IMR-90 (cell line): ENCODE results near the gene SETD6. TPM values are rescaled to one million over a fixed set of nuclear protein-coding genes. Genes with fewer than 3 reads are reported as not detected.
"Not testable (repeated sequence)": the region's sequence is repeated elsewhere in the genome, so short reads cannot be mapped to it uniquely, and the experiment has no call there.

Experiments used
- ATAC-seq: fragments of 200-7000 bp; cut with Tn5 transposase; 2 replicates; pipeline ENCODE4 v1.9.1; 2020; ENCODE audit warnings: low read depth, mild to moderate bottlenecking, moderate library complexity
- BruUV-seq: library from RNA; stranded (reverse); fragments of 400-500 nt; replicated peaks from 2 replicates; lab custom pipeline; 2021; lab: Mats Ljungman, UMichigan
- CTCF ChIA-PET: fragments of 300-600 bp; formaldehyde crosslinking; extraction: SDS; loops from one replicate; lab custom pipeline; 2021; ENCODE audit warnings: antibody characterized with exemption; lab: Yijun Ruan, JAX
- POLR2A ChIA-PET: fragments of 300-600 bp; sonication (Branson Sonifier 250); formaldehyde crosslinking; loops from one replicate; lab custom pipeline; 2022; ENCODE audit warnings: antibody characterized with exemption; ENCODE audit not compliant: unreplicated experiment; lab: Charles Lee
- DNase-seq: peaks from one replicate; pipeline ENCODE4 v3.0.0; 2013
- H2AFZ ChIP-seq: replicated peaks from 2 replicates; pipeline ENCODE3; 2013; ENCODE audit warnings: low read length, mild to moderate bottlenecking; ENCODE audit not compliant: poor library complexity
- H2AK5ac ChIP-seq: 2 replicates; pipeline ENCODE4 v1.6.1; 2013; ENCODE audit warnings: low read depth, low read length, inconsistent platforms
- H2AK9ac ChIP-seq: replicated peaks from 2 replicates; pipeline ENCODE3; 2013; ENCODE audit warnings: mild to moderate bottlenecking, low read depth, low read length, moderate library complexity; ENCODE audit not compliant: poor library complexity
- H2BK120ac ChIP-seq: 2 replicates; pipeline ENCODE4 v1.6.1; 2013; ENCODE audit warnings: low read depth, low read length, inconsistent platforms
- H2BK15ac ChIP-seq: 3 replicates; pipeline ENCODE4 v1.6.1; 2013; ENCODE audit warnings: low read depth, low read length, inconsistent platforms
- H2BK20ac ChIP-seq: 2 replicates; pipeline ENCODE4 v1.6.1; 2013; ENCODE audit warnings: low read depth, mild to moderate bottlenecking, inconsistent platforms, low read length, moderate library complexity
- H2BK5ac ChIP-seq: 2 replicates; pipeline ENCODE4 v1.6.1; 2013; ENCODE audit warnings: mild to moderate bottlenecking, low read depth, low read length, inconsistent platforms; ENCODE audit not compliant: poor library complexity, severe bottlenecking
- H3K14ac ChIP-seq: replicated peaks from 2 replicates; pipeline ENCODE4 v1.6.1; 2013; ENCODE audit warnings: low read depth, low read length, inconsistent platforms
- H3K18ac ChIP-seq: 2 replicates; pipeline ENCODE4 v1.6.1; 2013; ENCODE audit warnings: low read depth, low read length, control low read depth
- H3K23ac ChIP-seq: 2 replicates; pipeline ENCODE4 v1.6.1; 2013; ENCODE audit warnings: low read depth, low read length, inconsistent platforms
- H3K27ac ChIP-seq: 2 replicates; pipeline ENCODE4 v1.5.1; 2013; ENCODE audit warnings: mild to moderate bottlenecking, control low read depth, low read length; ENCODE audit not compliant: insufficient read depth
- H3K27me3 ChIP-seq: 2 replicates; pipeline ENCODE4 v1.6.1; 2013; ENCODE audit warnings: low read length; ENCODE audit not compliant: control insufficient read depth, insufficient read depth
- H3K36me3 ChIP-seq: 2 replicates; pipeline ENCODE4 v1.6.1; 2013; ENCODE audit warnings: low read length, mixed read lengths; ENCODE audit not compliant: control insufficient read depth, insufficient read depth
- H3K4ac ChIP-seq: 2 replicates; pipeline ENCODE4 v1.6.1; 2013; ENCODE audit warnings: low read depth, low read length, inconsistent platforms
- H3K4me1 ChIP-seq: 2 replicates; pipeline ENCODE4 v1.6.1; 2013; ENCODE audit warnings: low read length, mixed read lengths; ENCODE audit not compliant: control insufficient read depth, insufficient read depth
- H3K4me2 ChIP-seq: 2 replicates; pipeline ENCODE4 v1.6.1; 2013; ENCODE audit warnings: low read depth, mild to moderate bottlenecking, control low read depth, low read length, moderate library complexity
- H3K4me3 ChIP-seq: 2 replicates; pipeline ENCODE4 v1.5.1; 2013; ENCODE audit warnings: low read depth, mild to moderate bottlenecking, control low read depth, low read length, moderate library complexity; ENCODE audit not compliant: insufficient read depth
- H3K56ac ChIP-seq: 2 replicates; pipeline ENCODE4 v1.6.1; 2013; ENCODE audit warnings: low read length, inconsistent platforms; ENCODE audit not compliant: insufficient read depth; ENCODE audit errors: extremely low read depth
- H3K79me1 ChIP-seq, 2 experiments: 2 replicates each; pipeline ENCODE4 v1.6.1; 2013; ENCODE audit warnings: low read length in 2 of 2, inconsistent platforms in 1 of 2, low read depth in 1 of 2
- H3K9ac ChIP-seq: 2 replicates; pipeline ENCODE4 v1.6.1; 2013; ENCODE audit warnings: low read depth, low read length, control low read depth
- H3K9me1 ChIP-seq: 2 replicates; pipeline ENCODE4 v1.6.1; 2013; ENCODE audit warnings: low read length, inconsistent platforms; ENCODE audit not compliant: insufficient read depth
- H3K9me3 ChIP-seq: 2 replicates; pipeline ENCODE4 v1.6.1; 2013; ENCODE audit warnings: low read length; ENCODE audit not compliant: control insufficient read depth, insufficient read depth
- H4K20me1 ChIP-seq: 2 replicates; pipeline ENCODE4 v1.6.1; 2013; ENCODE audit warnings: low read length, inconsistent platforms; ENCODE audit not compliant: insufficient read depth
- H4K5ac ChIP-seq: 2 replicates; pipeline ENCODE4 v1.6.1; 2013; ENCODE audit warnings: mild to moderate bottlenecking, low read depth, low read length, control low read depth
- H4K8ac ChIP-seq, 2 experiments: 2 replicates each; pipeline ENCODE4 v1.6.1; 2013; ENCODE audit warnings: low read depth in 2 of 2, low read length in 2 of 2, control low read depth in 1 of 2, inconsistent platforms in 1 of 2
- H4K91ac ChIP-seq: 2 replicates; pipeline ENCODE4 v1.6.1; 2013; ENCODE audit warnings: low read depth, low read length, inconsistent platforms; ENCODE audit not compliant: insufficient read depth
- WGBS, 2 experiments: methylation state at CpG; one replicate each; pipeline versions ENCODE4 v1.1.5 to v1.1.7; 2013; ENCODE audit warnings: missing lambda C conversion rate in 2 of 2; ENCODE audit not compliant: insufficient read length in 1 of 2; ENCODE audit errors: extremely low coverage in 2 of 2; 5-methylcytosine and 5-hydroxymethylcytosine counted together
- dilution Hi-C: fragments of 300-500 bp; cut with HindIII; formaldehyde crosslinking; loops from one replicate; pipeline ENCODE4 v1.14.3; 2018; ENCODE audit warnings: low sequenced_read_pairs; ENCODE audit not compliant: unreplicated experiment
- in situ Hi-C: fragments of 300-500 bp; cut with MboI; formaldehyde crosslinking; loops from 3 replicates; pipeline ENCODE4 v1.14.3; 2019; ENCODE audit warnings: low sequenced_read_pairs, inconsistent platforms, mixed read lengths
- intact Hi-C: fragments of 100-400 bp; cut with micrococcal nuclease; formaldehyde crosslinking; loops from 2 replicates; pipeline ENCODE4 v1.10.0; 2022
- polyA plus RNA-seq, 3 experiments: library from polyadenylated mRNA; depleted of rRNA; stranded (reverse); fragments of >200 nt; gene quantifications; 2 replicates each; pipeline ENCODE4 v1.2.3, GENCODE V29; 2012; ENCODE audit warnings: low replicate concordance in 1 of 3
- total RNA-seq: library from RNA; depleted of rRNA; stranded (reverse); fragments of >200 nt; gene quantifications from 2 replicates; pipeline ENCODE4 v1.2.3, GENCODE V29; 2012

The SETD6 gene
- total and polyA plus RNA-seq, 2 of the 4 experiments (the other 2 are of a cell fraction), result 3.2 to 6.4 TPM

- H3K4me1 ChIP-seq, ATAC-seq, H4K91ac ChIP-seq, H2AK5ac ChIP-seq, H3K9ac ChIP-seq, H3K18ac ChIP-seq, H2AK9ac ChIP-seq, CTCF ChIA-PET, H4K8ac ChIP-seq, dilution Hi-C loops, H3K79me1 ChIP-seq, H4K5ac ChIP-seq, H4K20me1 ChIP-seq, H3K36me3 ChIP-seq, H3K9me3 ChIP-seq, H3K56ac ChIP-seq, H3K4me2 ChIP-seq, DNase-seq, H3K23ac ChIP-seq, H2BK20ac ChIP-seq, H2BK5ac ChIP-seq, POLR2A ChIA-PET, H3K4me3 ChIP-seq, H2BK15ac ChIP-seq, H3K27me3 ChIP-seq, H3K14ac ChIP-seq, H3K4ac ChIP-seq, H2BK120ac ChIP-seq, H3K9me1 ChIP-seq, H2AFZ ChIP-seq, intact Hi-C loops, BruUV-seq, H3K27ac ChIP-seq: not testable (repeated sequence)
- in situ Hi-C loops, result loop anchor here (5.0 kb wide), 1 partner anchor 158 kb away; no protein-coding TSS in a partner anchor
- 20% methylated on average over 1 of the region's 8 CpGs; no CpG with 5 or more reads in 1 of the 2 experiments for WGBS, 2 experiments
Observed at GRCh38 chr16:58490539-58490938, 24.8 kb upstream of the SETD6 start.
